Mesodermal cell (in vitro differentiated cells): ENCODE measurements around the gene HEG1.

Experiments used
- H3K27ac ChIP-seq: 2 replicates; pipeline ENCODE4 v1.7.0; 2013; ENCODE audit warnings: mild to moderate bottlenecking, low read depth, low read length, moderate library complexity; ENCODE audit not compliant: severe bottlenecking
- H3K36me3 ChIP-seq: 2 replicates; pipeline ENCODE4 v1.7.1; 2013; ENCODE audit warnings: mild to moderate bottlenecking, low read length, moderate library complexity; ENCODE audit not compliant: control insufficient read depth, insufficient read depth
- H3K4me1 ChIP-seq: one replicate; pipeline ENCODE4 v1.7.1; 2013; ENCODE audit warnings: mild to moderate bottlenecking, low read length; ENCODE audit not compliant: insufficient read depth, control insufficient read depth, poor library complexity, severe bottlenecking
- H3K4me3 ChIP-seq: 2 replicates; pipeline ENCODE4 v1.7.0; 2013; ENCODE audit warnings: low read length, control low read depth, mild to moderate bottlenecking; ENCODE audit not compliant: insufficient read depth, poor library complexity, severe bottlenecking; ENCODE audit errors: extremely low read depth
- H3K9me3 ChIP-seq: 2 replicates; pipeline ENCODE4 v1.7.1; 2013; ENCODE audit warnings: mild to moderate bottlenecking, low read length, moderate library complexity; ENCODE audit not compliant: control insufficient read depth
- WGBS, 2 experiments: methylation state at CpG; one replicate each; pipeline ENCODE4 v1.1.5; 2013; ENCODE audit warnings: missing lambda C conversion rate in 2 of 2; ENCODE audit not compliant: insufficient coverage in 2 of 2; 5-methylcytosine and 5-hydroxymethylcytosine counted together

HEG1 gene

GRCh38 chr3:124986192-124987143 is 69.3 kb downstream of the HEG1 start:
- Histone ChIP-seq H3K9me3 (no peaks in the 10 kb centered on the region), H3K4me3 (no peak overlapping the region), H3K27ac (peak overlapping the region; percentile 92), H3K36me3 (peaks cover 70% of the 10 kb centered on the region), H3K4me1 (peaks cover 39% of the 10 kb centered on the region)
- 59 to 83% methylated on average over 3 to 4 of the region's 7 CpGs for WGBS, 2 experiments

GRCh38 chr3:124985349-124985748 is 70.4 kb downstream of the HEG1 start:
- 78 to 90% methylated on average over 3 to 4 of the region's 4 CpGs for WGBS, 2 experiments
- Histone ChIP-seq H3K27ac (peak overlapping the region; percentile 92), H3K9me3 (no peaks in the 10 kb centered on the region), H3K4me3 (peak overlapping the region; percentile 3), H3K36me3 (peaks cover 66% of the 10 kb centered on the region), H3K4me1 (peaks cover 39% of the 10 kb centered on the region)

GRCh38 chr3:124984754-124985153 is 71.0 kb downstream of the HEG1 start:
- Histone ChIP-seq H3K4me1 (peaks cover 36% of the 10 kb centered on the region), H3K9me3 (no peaks in the 10 kb centered on the region), H3K4me3 (no peak overlapping the region), H3K36me3 (peaks cover 66% of the 10 kb centered on the region), H3K27ac (peak overlapping the region; percentile 23)
- no CpG with 5 or more reads among the region's 3 CpGs for WGBS, 2 experiments

- Histone ChIP-seq H3K9me3 (no peaks in the 10 kb centered on the region), H3K27ac (peak overlapping the region; percentile 29), H3K36me3 (peaks cover 61% of the 10 kb centered on the region), H3K4me3 (no peak overlapping the region), H3K4me1 (peaks cover 29% of the 10 kb centered on the region)
- WGBS, 2 experiments = 85 to 100% methylated on average over 2 of the region's 2 CpGs
Observed at GRCh38 chr3:124982855-124983254, 72.9 kb downstream of the HEG1 start.

- 95% methylated on average over 4 to 5 of the region's 5 CpGs for WGBS, 2 experiments
- peaks cover 75% of the 10 kb centered on the region for H3K36me3 ChIP-seq
- H3K9me3 ChIP-seq = no peaks in the 10 kb centered on the region
- peaks cover 28% of the 10 kb centered on the region for H3K4me1 ChIP-seq
- no peak overlapping the region for H3K27ac ChIP-seq
- H3K4me3 ChIP-seq = no peak overlapping the region
Observed at GRCh38 chr3:124981472-124981871, 74.3 kb downstream of the HEG1 start.

- no peaks in the 10 kb centered on the region for H3K9me3 ChIP-seq
- 93 to 100% methylated on average over 2 to 3 of the region's 7 CpGs for WGBS, 2 experiments
- H3K36me3 ChIP-seq = peaks cover 87% of the 10 kb centered on the region
- H3K4me1 ChIP-seq = peaks cover 6% of the 10 kb centered on the region
- no peak overlapping the region for H3K4me3 ChIP-seq
- no peak overlapping the region for H3K27ac ChIP-seq
Observed at GRCh38 chr3:124978627-124979026, 77.2 kb downstream of the HEG1 start.

GRCh38 chr3:124976383-124976782 is 79.4 kb downstream of the HEG1 start:
- Histone ChIP-seq H3K36me3 (peaks cover 89% of the 10 kb centered on the region), H3K9me3 (no peaks in the 10 kb centered on the region), H3K27ac (no peak overlapping the region), H3K4me3 (no peak overlapping the region), H3K4me1 (no peaks in the 10 kb centered on the region)
- 100% methylated on average over 2 to 4 of the region's 6 CpGs for WGBS, 2 experiments

- Histone ChIP-seq H3K27ac (no peak overlapping the region), H3K4me3 (no peak overlapping the region), H3K9me3 (no peaks in the 10 kb centered on the region), H3K36me3 (peaks cover 93% of the 10 kb centered on the region), H3K4me1 (no peaks in the 10 kb centered on the region)
- 83 to 100% methylated on average over 1 to 2 of the region's 2 CpGs for WGBS, 2 experiments
Observed at GRCh38 chr3:124974691-124975090, 81.1 kb downstream of the HEG1 start.

- no peak overlapping the region for H3K4me3 ChIP-seq
- H3K36me3 ChIP-seq = peaks cover 97% of the 10 kb centered on the region
- H3K27ac ChIP-seq = no peak overlapping the region
Observed at GRCh38 chr3:124973290-124973689, 82.5 kb downstream of the HEG1 start.

GRCh38 chr3:124972457-124972856 is 83.3 kb downstream of the HEG1 start:
- Histone ChIP-seq H3K9me3 (no peaks in the 10 kb centered on the region), H3K36me3 (peaks cover 95% of the 10 kb centered on the region), H3K27ac (no peak overlapping the region), H3K4me1 (no peaks in the 10 kb centered on the region), H3K4me3 (no peak overlapping the region)
- WGBS, 2 experiments = 100% methylated on average over 1 to 3 of the region's 3 CpGs

More at GRCh38 chr3:124973290-124973689, 82.5 kb downstream of the HEG1 start:
- no peaks in the 10 kb centered on the region for H3K9me3 ChIP-seq
- H3K4me1 ChIP-seq = no peaks in the 10 kb centered on the region
